Central memory CD8-positive, alpha-beta T cell (primary cell): ENCODE data around the gene FAM89B.

ENCODE experiments used
- ATAC-seq: fragments of 150-1000 bp; cut with Tn5 transposase; replicated peaks from 2 replicates; pipeline ENCODE4 v1.10.0; 2022; ENCODE audit warnings: mild to moderate bottlenecking, moderate FRiP score, moderate number of reproducible peaks; ENCODE audit not compliant: poor library complexity, severe bottlenecking; ENCODE audit errors: extremely low read depth
- DNase-seq, 2 donors: peaks; one replicate each; pipeline ENCODE4 v3.0.0; 2021; ENCODE audit warnings: low spot score in 2 of 2
- H3K27ac Mint-ChIP-seq: one replicate; pipeline ENCODE4 v1.8.0; 2022; ENCODE audit warnings: low read depth, mild to moderate bottlenecking, moderate library complexity, mixed read lengths
- H3K27me3 Mint-ChIP-seq: one replicate; pipeline ENCODE4 v1.8.0; 2022; ENCODE audit warnings: mixed read lengths
- H3K36me3 Mint-ChIP-seq: one replicate; pipeline ENCODE4 v1.8.0; 2022; ENCODE audit warnings: mild to moderate bottlenecking, moderate library complexity, mixed read lengths; ENCODE audit not compliant: insufficient read depth
- H3K4me1 Mint-ChIP-seq: one replicate; pipeline ENCODE4 v1.8.0; 2022; ENCODE audit warnings: mixed read lengths
- H3K4me3 Mint-ChIP-seq: one replicate; pipeline ENCODE4 v1.8.0; 2022; ENCODE audit warnings: mild to moderate bottlenecking, moderate library complexity, mixed read lengths
- H3K9me3 Mint-ChIP-seq: one replicate; pipeline ENCODE4 v1.8.0; 2022; ENCODE audit warnings: mixed read lengths

FAM89B gene

DNA sequence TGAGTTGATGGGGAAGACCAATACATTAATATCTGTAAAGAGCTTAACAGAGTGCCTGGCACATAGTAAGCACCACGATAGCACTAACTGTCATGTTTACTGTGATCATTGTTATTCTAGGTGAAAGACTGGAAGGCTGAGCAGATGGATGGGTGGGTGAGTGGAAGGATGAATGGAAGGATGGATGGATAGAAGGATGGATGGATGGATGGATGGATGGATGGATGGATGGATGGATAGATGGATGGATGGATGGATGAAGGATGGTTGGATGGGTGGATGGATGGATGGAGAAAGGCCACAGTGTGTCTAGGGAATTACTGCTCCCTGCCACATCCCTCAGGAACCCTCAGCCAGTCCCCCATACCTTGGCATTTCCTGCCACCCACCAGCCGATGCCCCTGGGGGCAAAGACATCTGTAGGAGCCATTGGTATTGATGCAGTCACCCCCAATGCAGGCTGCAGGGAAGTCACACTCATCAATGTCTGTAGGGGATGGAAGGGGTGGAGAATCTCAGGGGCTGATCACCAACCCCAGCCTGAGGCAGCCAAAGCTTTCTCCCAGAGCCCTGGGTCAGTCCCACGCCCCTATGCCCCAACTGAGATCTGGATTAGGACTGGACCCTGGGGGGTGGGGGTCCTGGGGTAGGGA is 29.5 kb upstream of the FAM89B start:
- no peaks in the 10 kb centered on the region for H3K9me3 Mint-ChIP-seq
- peaks cover 9% of the 10 kb centered on the region for H3K36me3 Mint-ChIP-seq
- no peak overlapping the region for H3K4me3 Mint-ChIP-seq
- H3K27ac Mint-ChIP-seq = no peak overlapping the region
- ATAC-seq (no peak), DNase-seq (no peak)
- peaks cover 39% of the 10 kb centered on the region for H3K4me1 Mint-ChIP-seq
- H3K27me3 Mint-ChIP-seq = no peaks in the 10 kb centered on the region

DNA sequence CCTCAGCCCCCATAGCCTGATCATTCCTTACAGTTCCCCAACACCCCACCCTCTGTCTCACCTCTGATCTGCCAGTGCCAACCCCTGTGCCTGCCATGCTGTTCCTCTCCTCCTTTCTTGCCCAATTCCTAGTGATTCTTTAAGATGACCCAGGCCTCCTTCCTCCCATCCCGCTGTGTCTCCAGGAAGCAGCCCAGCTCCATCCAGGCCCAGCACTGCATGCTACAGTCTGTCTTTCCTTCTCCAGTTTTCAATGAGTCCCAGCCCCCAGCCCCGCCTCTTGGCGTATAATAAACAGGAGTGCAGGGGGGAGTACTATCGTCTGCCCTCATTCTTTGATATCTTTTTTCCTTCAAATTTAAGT is 26.5 kb upstream of the FAM89B start:
- no peak overlapping the region for H3K4me3 Mint-ChIP-seq
- DNase-seq = no peak
- H3K27ac Mint-ChIP-seq = peak overlapping the region; percentile 83
- H3K9me3 Mint-ChIP-seq = no peaks in the 10 kb centered on the region
- H3K27me3 Mint-ChIP-seq = no peaks in the 10 kb centered on the region
- no peak for ATAC-seq
- H3K4me1 Mint-ChIP-seq = peaks cover 48% of the 10 kb centered on the region
- peaks cover 11% of the 10 kb centered on the region for H3K36me3 Mint-ChIP-seq

DNA sequence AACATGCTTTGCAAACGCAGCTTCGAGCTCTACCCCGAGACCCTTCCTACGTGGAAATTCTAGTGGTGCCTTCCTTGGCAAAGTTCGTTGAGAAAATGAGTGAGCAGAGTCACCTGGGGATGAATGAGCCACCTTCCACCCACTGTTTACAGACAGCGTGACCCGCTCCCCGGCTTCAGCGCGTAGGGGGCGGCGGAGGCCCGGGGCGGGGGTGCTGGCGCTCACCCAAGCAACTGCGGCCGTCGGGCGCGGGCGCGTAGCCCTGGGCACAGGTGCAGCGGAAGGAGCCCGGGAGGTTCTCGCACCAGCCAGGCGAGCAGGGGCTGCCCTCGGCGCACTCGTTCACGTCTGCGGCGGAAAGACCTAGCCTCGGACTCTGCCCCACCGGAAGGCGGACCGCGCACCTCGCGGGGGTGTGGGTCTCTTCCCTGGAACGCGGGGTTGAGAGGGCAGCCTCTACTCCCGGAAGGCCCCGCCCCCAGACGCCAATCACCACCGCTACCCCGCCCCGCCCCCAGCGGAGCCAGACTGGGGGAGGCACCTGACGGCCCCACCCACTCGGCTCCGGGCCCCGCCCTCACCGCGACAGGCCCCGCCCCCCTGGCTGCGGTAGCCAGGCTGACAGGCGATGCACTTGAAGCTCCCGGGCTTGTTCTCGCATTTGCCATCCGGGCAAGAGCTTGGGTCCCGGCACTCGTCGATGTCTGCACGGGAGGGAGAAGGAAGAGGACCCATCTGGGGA is 25.9 kb upstream of the FAM89B start:
- peaks cover 48% of the 10 kb centered on the region for H3K4me1 Mint-ChIP-seq
- peak overlapping the region; percentile 79 for H3K4me3 Mint-ChIP-seq
- no peaks in the 10 kb centered on the region for H3K27me3 Mint-ChIP-seq
- H3K36me3 Mint-ChIP-seq = peaks cover 11% of the 10 kb centered on the region
- DNase-seq = peak; percentile 97 to 98
- peak overlapping the region; percentile 83 for H3K27ac Mint-ChIP-seq
- H3K9me3 Mint-ChIP-seq = no peaks in the 10 kb centered on the region
- peak; percentile 86 for ATAC-seq

DNA sequence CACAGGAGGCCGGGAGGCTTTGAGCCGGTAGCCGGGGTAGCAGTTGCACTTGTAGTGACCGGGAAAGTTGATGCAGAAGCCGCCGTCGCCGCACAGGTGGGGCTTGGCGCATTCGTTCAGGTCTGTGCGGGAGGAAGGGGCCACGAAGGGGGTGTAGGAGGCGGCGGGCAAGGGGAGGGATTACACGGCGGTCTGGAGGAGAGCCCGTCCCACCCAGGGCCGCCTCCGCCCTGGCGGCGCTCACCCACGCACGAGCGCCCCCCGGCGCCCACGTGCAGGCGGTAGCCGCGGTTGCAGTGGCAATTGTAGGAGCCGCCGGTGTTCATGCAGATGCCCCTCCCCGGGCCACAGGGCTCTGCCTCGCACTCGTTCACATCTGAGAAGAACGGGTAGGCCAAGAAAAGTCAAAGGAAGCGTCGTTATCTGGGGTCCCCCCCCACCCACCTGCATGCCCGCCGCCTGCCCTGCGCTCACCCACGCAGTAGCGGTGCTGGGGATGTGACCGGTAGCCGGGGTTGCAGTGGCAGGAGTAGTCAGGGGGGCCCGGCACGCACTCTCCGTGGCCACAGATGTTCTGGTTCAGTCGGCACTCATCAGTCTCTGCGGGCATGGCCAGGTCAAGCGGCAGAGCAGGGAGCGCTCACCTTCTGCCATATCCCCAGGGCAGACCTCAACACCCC is 24.8 kb upstream of the FAM89B start:
- Mint-ChIP-seq H3K4me3 (peak overlapping the region; percentile 79), H3K27ac (peak overlapping the region; percentile 85), H3K9me3 (no peaks in the 10 kb centered on the region), H3K4me1 (peaks cover 53% of the 10 kb centered on the region), H3K36me3 (peaks cover 19% of the 10 kb centered on the region), H3K27me3 (no peaks in the 10 kb centered on the region)
- ATAC-seq (no peak), DNase-seq (peak in 1 of 2 donors; percentile 33)

DNA sequence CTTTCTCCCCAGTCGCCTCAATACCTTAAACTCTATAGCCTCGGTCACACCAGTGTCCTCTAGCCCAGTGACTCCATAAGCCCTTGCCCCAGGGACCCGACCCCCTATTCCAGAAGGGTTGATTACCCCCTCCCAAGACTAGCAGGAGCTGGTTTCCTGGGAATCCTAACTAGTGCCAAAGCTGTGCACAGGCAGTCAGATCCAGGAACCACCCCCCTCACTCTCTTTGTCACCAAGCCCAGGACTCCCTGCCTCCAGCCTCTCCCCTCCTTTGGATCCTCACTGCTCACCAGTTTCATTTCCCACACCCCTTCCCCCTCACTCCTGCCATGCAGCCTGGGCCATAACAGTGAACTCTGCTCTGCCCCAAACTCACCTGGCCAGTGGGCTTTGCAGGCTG is 23.9 kb upstream of the FAM89B start:
- ATAC-seq (no peak), DNase-seq (no peak)
- Mint-ChIP-seq H3K4me3 (peak overlapping the region; percentile 79), H3K27me3 (no peaks in the 10 kb centered on the region), H3K36me3 (peaks cover 20% of the 10 kb centered on the region), H3K9me3 (no peaks in the 10 kb centered on the region), H3K27ac (peak overlapping the region; percentile 85), H3K4me1 (peaks cover 56% of the 10 kb centered on the region)

DNA sequence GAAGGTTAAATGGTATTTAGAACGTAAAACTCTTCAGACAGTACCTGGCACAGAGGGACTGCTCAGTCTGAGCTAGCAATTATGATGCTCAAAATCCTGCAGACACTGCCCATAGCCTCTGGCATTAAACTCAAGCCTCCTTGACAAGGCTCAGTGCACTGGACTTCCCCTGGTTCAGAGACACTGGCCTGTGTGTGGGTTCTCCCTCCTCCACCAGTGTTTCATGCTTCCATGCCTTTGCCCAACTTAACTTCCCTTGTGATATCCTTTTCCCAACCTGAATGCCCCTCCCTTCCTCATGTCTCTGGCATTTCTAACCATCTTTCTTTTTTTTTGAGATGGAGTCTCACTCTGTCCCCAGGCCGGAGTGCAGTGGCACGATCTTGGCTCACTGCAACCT is 23.2 kb upstream of the FAM89B start:
- DNase-seq (no peak), ATAC-seq (no peak)
- Mint-ChIP-seq H3K27me3 (no peaks in the 10 kb centered on the region), H3K4me1 (peaks cover 53% of the 10 kb centered on the region), H3K27ac (no peak overlapping the region), H3K4me3 (no peak overlapping the region), H3K9me3 (no peaks in the 10 kb centered on the region), H3K36me3 (peaks cover 20% of the 10 kb centered on the region)

DNA sequence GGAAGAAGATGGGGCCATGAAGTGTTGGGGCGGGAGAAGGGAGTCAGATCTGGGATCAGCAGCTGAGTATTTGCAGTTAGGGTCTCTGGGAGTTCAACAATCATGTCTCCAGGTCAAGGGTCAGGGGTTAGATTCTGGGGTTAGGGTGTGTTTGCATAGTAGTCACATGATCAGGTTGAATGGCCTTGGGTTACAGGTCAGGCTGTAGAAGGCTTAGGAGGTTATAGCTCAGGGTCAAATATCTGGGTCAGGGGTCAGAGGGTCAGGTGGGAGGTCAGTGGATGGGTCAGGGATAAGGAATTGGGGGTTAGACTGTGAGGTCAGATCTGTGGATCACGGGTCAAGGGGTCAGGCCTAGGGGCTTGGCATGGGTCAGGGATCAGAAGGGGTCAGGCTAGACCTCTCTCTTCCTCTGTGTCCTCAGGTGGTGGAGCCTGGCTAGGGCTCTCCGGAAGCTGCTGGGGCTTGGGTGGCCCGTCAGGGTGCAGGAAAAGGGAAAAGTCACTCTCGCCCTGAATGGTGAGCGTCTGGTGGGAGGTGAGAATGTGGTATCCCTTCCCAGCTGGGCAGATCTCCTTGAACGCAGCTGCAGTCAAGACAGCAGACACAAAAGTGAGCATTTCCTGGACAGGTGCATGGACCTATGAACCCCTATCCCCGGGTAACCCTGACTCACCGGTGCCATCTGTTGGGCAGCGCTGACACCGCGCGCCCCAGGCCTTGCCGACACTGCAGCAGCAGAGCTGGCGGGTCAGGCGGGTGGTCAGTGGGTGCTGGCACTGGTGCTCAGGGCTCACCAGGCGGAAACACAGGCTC is 20.6 kb upstream of the FAM89B start:
- no peak overlapping the region for H3K4me3 Mint-ChIP-seq
- H3K27ac Mint-ChIP-seq = peak overlapping the region; percentile 60
- ATAC-seq (peak; percentile 61), DNase-seq (peak in 1 of 2 donors; percentile 36)
- no peaks in the 10 kb centered on the region for H3K9me3 Mint-ChIP-seq
- peaks cover 56% of the 10 kb centered on the region for H3K4me1 Mint-ChIP-seq
- H3K36me3 Mint-ChIP-seq = peaks cover 18% of the 10 kb centered on the region
- H3K27me3 Mint-ChIP-seq = no peaks in the 10 kb centered on the region

DNA sequence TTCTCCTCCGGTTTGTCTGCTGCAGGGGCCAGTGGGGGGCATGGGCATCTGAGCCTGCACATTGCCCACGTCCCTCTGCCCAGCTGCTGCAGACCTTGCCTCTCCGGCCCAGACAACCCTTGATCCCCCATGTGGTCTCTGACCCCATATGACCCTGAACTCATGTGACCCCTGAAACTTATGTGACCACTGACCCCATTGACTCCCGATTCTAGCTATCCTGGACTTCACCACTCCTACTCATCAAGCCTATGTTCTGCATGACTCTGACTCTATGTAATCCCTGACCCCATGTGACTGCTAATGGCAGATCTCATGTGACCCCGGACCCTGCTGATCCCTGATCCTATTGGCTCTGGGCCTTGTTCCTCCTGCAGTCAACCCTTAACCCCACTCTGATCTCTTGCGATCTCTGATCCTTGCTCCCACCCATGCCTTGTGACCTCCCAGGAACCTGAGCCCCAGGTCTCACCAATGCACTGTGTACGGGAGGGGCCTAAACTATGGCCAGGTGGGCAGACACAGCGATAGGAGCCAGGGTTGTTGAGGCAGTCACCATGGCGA is 19.9 kb upstream of the FAM89B start:
- H3K9me3 Mint-ChIP-seq = no peaks in the 10 kb centered on the region
- no peaks in the 10 kb centered on the region for H3K27me3 Mint-ChIP-seq
- no peak overlapping the region for H3K4me3 Mint-ChIP-seq
- no peak for DNase-seq
- no peak for ATAC-seq
- peaks cover 19% of the 10 kb centered on the region for H3K36me3 Mint-ChIP-seq
- H3K27ac Mint-ChIP-seq = peak overlapping the region; percentile 60
- H3K4me1 Mint-ChIP-seq = peaks cover 61% of the 10 kb centered on the region

DNA sequence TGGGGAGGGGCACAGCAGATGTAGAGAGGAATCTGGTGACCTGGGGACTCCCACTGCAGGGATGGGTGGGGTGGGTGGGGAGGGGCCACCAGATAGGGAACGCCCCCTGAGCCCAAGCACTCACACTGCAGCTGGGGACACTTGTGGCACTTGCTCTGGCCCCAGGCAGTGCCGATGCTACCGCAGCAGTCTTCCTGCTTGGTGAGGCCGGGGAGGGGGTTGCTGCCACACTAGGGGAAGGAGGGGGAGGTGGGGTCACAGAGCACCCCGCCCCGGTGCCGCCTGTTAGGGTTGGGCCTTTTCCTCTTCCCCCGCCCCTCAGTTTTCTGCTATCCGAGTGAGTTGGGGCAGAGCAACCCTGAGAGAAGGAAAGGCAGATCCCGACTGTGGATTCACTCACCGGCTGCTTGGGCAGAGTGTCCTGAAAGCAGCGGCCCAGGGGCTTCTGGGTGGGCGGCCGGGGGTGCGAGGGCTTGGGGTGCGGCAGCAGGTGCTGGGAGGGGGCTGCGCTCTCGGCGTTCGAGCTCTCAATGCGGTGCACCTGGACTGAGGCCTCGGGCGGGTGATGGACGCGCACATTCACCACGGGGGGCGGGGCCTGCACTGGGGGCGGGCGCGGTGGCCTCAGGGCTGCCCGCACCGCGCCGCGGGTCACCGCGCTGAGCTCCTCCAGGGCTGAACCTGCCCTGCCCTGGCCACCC is 18.9 kb upstream of the FAM89B start:
- H3K4me1 Mint-ChIP-seq = peaks cover 55% of the 10 kb centered on the region
- no peaks in the 10 kb centered on the region for H3K9me3 Mint-ChIP-seq
- ATAC-seq = no peak
- DNase-seq = no peak
- H3K36me3 Mint-ChIP-seq = peaks cover 16% of the 10 kb centered on the region
- no peak overlapping the region for H3K4me3 Mint-ChIP-seq
- H3K27me3 Mint-ChIP-seq = no peaks in the 10 kb centered on the region
- H3K27ac Mint-ChIP-seq = no peak overlapping the region

DNA sequence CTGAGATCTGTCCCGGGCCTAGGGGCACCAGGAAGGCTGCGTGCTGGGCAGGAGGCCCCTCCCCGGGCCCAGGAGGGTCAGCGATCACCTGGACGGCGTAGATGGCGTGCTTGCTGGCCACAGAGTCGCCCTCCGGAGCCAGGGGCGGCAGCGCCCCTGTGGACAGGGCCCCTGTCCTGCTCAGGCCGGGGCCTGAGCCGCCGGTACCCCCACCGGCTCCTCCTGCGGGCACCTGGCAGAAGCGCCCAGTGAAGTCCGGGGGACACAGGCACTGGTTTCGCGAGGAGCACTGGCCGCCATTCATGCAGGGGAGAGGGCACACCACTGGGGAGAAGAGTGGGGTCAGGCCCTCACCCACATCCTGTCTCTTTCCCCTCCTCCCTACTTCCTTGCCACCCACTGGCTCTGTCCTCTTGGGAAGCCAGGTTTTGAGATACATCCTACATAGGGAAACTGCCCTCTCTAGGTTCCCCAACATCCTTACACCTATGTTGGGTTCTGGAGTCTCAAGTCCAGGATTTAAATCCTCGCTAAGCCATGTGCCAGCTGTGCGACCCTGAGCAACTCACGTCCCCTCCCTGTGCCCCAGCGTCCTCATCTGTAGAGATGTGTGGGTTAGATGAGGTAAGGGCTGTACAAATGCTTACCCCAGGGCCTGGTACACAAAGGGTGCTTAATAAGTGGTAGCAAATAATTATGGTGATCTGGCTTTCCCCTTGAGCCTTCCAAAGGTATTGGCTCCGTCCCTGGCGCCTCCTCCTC is 18.1 kb upstream of the FAM89B start:
- peaks cover 18% of the 10 kb centered on the region for H3K36me3 Mint-ChIP-seq
- ATAC-seq (no peak), DNase-seq (no peak)
- H3K4me3 Mint-ChIP-seq = peak overlapping the region; percentile 82
- H3K27me3 Mint-ChIP-seq = no peaks in the 10 kb centered on the region
- peak overlapping the region; percentile 77 for H3K27ac Mint-ChIP-seq
- peaks cover 59% of the 10 kb centered on the region for H3K4me1 Mint-ChIP-seq
- no peaks in the 10 kb centered on the region for H3K9me3 Mint-ChIP-seq

DNA sequence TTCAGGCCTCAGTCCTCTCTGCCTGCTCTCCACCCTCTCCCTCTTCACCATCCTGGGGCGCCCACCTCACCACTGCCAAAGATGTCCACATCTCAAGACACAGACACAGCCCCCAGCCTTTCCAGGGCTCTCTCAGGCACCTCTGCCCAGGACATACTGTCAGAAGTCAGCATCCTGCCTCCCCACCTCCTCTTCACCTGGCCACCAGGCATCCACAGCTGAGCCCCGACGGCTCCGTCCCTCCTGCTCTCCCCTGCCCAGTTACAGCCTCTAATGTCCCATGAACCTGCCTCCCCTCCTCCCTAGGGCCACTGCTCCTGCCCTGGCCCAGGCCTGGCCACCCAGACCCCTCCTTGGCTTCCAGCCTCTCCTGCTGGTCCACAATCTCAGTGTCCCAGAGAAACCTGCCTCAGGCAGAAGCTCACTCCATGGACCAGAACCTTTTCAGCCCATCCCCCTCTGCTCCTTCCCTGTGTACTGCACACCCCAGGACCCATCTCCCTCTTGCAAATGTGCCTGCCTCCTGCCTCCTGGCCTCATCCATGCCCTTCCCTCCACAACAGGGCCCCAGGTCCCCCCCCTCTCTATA is 17.4 kb upstream of the FAM89B start:
- H3K4me3 Mint-ChIP-seq = peak overlapping the region; percentile 82
- no peaks in the 10 kb centered on the region for H3K27me3 Mint-ChIP-seq
- peak overlapping the region; percentile 77 for H3K27ac Mint-ChIP-seq
- peaks cover 18% of the 10 kb centered on the region for H3K36me3 Mint-ChIP-seq
- DNase-seq (no peak), ATAC-seq (no peak)
- H3K4me1 Mint-ChIP-seq = peaks cover 65% of the 10 kb centered on the region
- no peaks in the 10 kb centered on the region for H3K9me3 Mint-ChIP-seq
